ENCODE data around the gene KIDINS220. TPM values are rescaled to one million over a fixed set of nuclear protein-coding genes. Genes with fewer than 3 reads are reported as not detected.

Gene KIDINS220
- total RNA-seq, 6 experiments from 2014 or later = 17.0 to 24.8 (median 21.5) TPM

GRCh38 chr2:8699839-8700238, 137.6 kb downstream of the KIDINS220 start:
- WGBS (ENCODE audit: insufficient coverage, low coverage, low lambda C conversion rate, missing lambda C conversion rate) = 61% methylated on average over 2 of the region's 7 CpGs
- Histone ChIP-seq H3K27me3 (no peaks in the 10 kb centered on the region), H3K4me1 (no peaks in the 10 kb centered on the region), H3K4me3 (no peak overlapping the region), H3K27ac (no peak overlapping the region), H3K9me3 (no peaks in the 10 kb centered on the region), H3K36me3 (no peaks in the 10 kb centered on the region)
- intact Hi-C loops (cut with DNase I) = no loop called here
- no peak for TF ChIP-seq POLR2A (IDR thresholded peaks at IDR 0.05)
- TF ChIP-seq, protein P1, sequence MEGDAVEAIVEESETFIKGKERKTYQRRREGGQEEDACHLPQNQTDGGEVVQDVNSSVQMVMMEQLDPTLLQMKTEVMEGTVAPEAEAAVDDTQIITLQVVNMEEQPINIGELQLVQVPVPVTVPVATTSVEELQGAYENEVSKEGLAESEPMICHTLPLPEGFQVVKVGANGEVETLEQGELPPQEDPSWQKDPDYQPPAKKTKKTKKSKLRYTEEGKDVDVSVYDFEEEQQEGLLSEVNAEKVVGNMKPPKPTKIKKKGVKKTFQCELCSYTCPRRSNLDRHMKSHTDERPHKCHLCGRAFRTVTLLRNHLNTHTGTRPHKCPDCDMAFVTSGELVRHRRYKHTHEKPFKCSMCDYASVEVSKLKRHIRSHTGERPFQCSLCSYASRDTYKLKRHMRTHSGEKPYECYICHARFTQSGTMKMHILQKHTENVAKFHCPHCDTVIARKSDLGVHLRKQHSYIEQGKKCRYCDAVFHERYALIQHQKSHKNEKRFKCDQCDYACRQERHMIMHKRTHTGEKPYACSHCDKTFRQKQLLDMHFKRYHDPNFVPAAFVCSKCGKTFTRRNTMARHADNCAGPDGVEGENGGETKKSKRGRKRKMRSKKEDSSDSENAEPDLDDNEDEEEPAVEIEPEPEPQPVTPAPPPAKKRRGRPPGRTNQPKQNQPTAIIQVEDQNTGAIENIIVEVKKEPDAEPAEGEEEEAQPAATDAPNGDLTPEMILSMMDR (IDR thresholded peaks at IDR 0.05) = no peak
- ATAC-seq = no peak
- no peak for DNase-seq

GRCh38 chr2:8697190-8697589, 140.2 kb downstream of the KIDINS220 start:
- no peak for TF ChIP-seq POLR2A (IDR thresholded peaks at IDR 0.05)
- TF ChIP-seq, protein P1 (IDR thresholded peaks at IDR 0.05) = no peak
- ATAC-seq = no peak
- DNase-seq = no peak
- Histone ChIP-seq H3K36me3 (no peaks in the 10 kb centered on the region), H3K4me1 (peaks cover 0 to 4% (median 0%) of the 10 kb centered on the region in 4 donors), H3K4me3 (no peak overlapping the region), H3K27ac (no peak overlapping the region), H3K9me3 (no peaks in the 10 kb centered on the region), H3K27me3 (no peaks in the 10 kb centered on the region)
- intact Hi-C loops (cut with DNase I) = no loop called here
- 67% methylated on average over 4 of the region's 5 CpGs for WGBS (ENCODE audit: insufficient coverage, low coverage, low lambda C conversion rate, missing lambda C conversion rate)

GRCh38 chr2:8694737-8695136, 142.7 kb downstream of the KIDINS220 start:
- H3K27ac ChIP-seq = no peak overlapping the region
- no peaks in the 10 kb centered on the region for H3K27me3 ChIP-seq
- no peaks in the 10 kb centered on the region for H3K36me3 ChIP-seq
- intact Hi-C loops (cut with DNase I) = no loop called here
- DNase-seq (no peak), ATAC-seq (no peak)
- peaks cover 0 to 4% (median 0%) of the 10 kb centered on the region in 4 donors for H3K4me1 ChIP-seq
- no peak overlapping the region for H3K4me3 ChIP-seq
- no peak for TF ChIP-seq POLR2A (IDR thresholded peaks at IDR 0.05)
- TF ChIP-seq, protein P1 (IDR thresholded peaks at IDR 0.05) = no peak
- H3K9me3 ChIP-seq = no peaks in the 10 kb centered on the region
- WGBS (ENCODE audit: insufficient coverage, low coverage, low lambda C conversion rate, missing lambda C conversion rate) = 88% methylated on average over 8 of the region's 8 CpGs

DNA sequence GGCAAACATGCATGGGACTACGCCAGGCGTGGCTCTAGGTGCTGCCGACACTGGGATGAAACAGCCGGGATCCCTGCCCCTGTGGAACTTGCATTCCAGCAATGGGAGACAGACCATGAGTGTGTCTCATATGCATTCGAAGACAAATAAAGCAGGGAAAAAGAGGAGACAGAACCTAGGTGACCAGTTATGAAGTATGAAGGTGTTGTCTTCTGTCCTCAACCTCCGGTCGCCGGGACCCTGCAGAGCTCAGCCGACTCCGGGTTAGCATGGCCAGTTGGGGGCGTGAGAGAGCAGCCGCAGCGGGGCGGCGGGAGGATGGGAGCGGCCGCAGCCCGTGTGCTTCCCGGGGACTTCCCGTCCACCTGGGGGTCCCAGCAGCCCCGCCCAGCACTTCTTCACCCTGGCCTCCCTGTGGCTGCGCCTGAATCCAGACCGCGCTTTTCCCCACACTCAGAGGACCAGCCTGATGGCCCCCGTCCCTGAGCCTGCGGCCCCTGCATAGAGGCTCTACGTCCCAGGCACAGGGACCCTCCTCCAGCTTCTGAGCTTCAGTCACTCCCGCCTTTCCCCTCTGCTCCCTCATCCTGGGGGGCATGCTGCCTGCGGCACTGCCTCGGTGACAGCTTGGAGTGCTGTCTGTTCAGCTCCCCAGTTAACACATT, 144.1 kb downstream of the KIDINS220 start:
- ATAC-seq (peak; percentile 76 to 92 (median 84)), DNase-seq (peak in 2 of 3 donors; percentile 42 to 70)
- no peaks in the 10 kb centered on the region for H3K27me3 ChIP-seq
- intact Hi-C loops (cut with DNase I) = no loop called here
- no peaks in the 10 kb centered on the region for H3K36me3 ChIP-seq
- no peak overlapping the region for H3K27ac ChIP-seq
- no peaks in the 10 kb centered on the region for H3K9me3 ChIP-seq
- peaks cover 0 to 4% (median 0%) of the 10 kb centered on the region in 4 donors for H3K4me1 ChIP-seq
- peak overlapping the region in 1 of 3 donors; percentile 27 for H3K4me3 ChIP-seq
- TF ChIP-seq, protein P1 (IDR thresholded peaks at IDR 0.05) = peak; percentile 37 to 77 (median 52)
- no peak for TF ChIP-seq POLR2A (IDR thresholded peaks at IDR 0.05)
- WGBS (ENCODE audit: insufficient coverage, low coverage, low lambda C conversion rate, missing lambda C conversion rate) = 17% methylated on average over 6 of the region's 30 CpGs

Data from right lobe of liver (tissue), 6 donors.